DOHH2 (cell line): ENCODE data around the gene CRLF1.

Source experiments
- H3F3A ChIP-seq: fragments of 200-600 bp; sonication (generic), shearing (Covaris generic); 2 replicates; pipeline ENCODE4 v1.6.0; 2016; ENCODE audit warnings: antibody characterized with exemption, mild to moderate bottlenecking; ENCODE audit not compliant: control insufficient read depth, insufficient read depth
- H3K27ac ChIP-seq: fragments of 200-600 bp; sonication (generic); 2 replicates; pipeline ENCODE4 v1.5.1; 2014; ENCODE audit warnings: low read depth, mild to moderate bottlenecking, low read length, moderate library complexity
- H3K27me3 ChIP-seq: fragments of 200-600 bp; sonication (generic); 2 replicates; pipeline ENCODE4 v1.6.1; 2014; ENCODE audit warnings: mild to moderate bottlenecking, low read length, mixed read lengths; ENCODE audit not compliant: control insufficient read depth
- H3K36me3 ChIP-seq: fragments of 200-600 bp; sonication (generic); 2 replicates; pipeline ENCODE4 v1.6.1; 2014; ENCODE audit warnings: mild to moderate bottlenecking, low read length, moderate library complexity, mixed read lengths; ENCODE audit not compliant: control insufficient read depth
- H3K4me1 ChIP-seq: fragments of 200-600 bp; sonication (generic); 2 replicates; pipeline ENCODE4 v1.6.1; 2014; ENCODE audit warnings: mild to moderate bottlenecking, low read length, mixed read lengths; ENCODE audit not compliant: control insufficient read depth
- H3K4me2 ChIP-seq: fragments of 200-600 bp; sonication (generic); 2 replicates; pipeline ENCODE4 v1.6.0; 2014; ENCODE audit warnings: mild to moderate bottlenecking, low read length, moderate library complexity
- H3K4me3 ChIP-seq: fragments of 200-600 bp; sonication (generic); 2 replicates; pipeline ENCODE4 v1.5.1; 2014; ENCODE audit warnings: mild to moderate bottlenecking, low read length, mixed read lengths
- H3K79me2 ChIP-seq: fragments of 200-600 bp; sonication (generic); 2 replicates; pipeline ENCODE4 v1.6.1; 2014; ENCODE audit warnings: mild to moderate bottlenecking, low read length, mixed read lengths; ENCODE audit not compliant: control insufficient read depth
- H3K9me2 ChIP-seq: fragments of 200-600 bp; sonication (generic); replicated peaks from 2 replicates; pipeline ENCODE4 v1.6.1; 2014; ENCODE audit warnings: mild to moderate bottlenecking, low read length, mixed read lengths; ENCODE audit not compliant: control insufficient read depth
- H3K9me3 ChIP-seq: fragments of 200-600 bp; sonication (generic); 2 replicates; pipeline ENCODE4 v1.6.1; 2014; ENCODE audit warnings: antibody characterized with exemption, low read length, mixed read lengths; ENCODE audit not compliant: control insufficient read depth, insufficient read depth
- H4K20me1 ChIP-seq: fragments of 200-600 bp; sonication (generic); 2 replicates; pipeline ENCODE4 v1.6.0; 2014; ENCODE audit warnings: low read depth, mild to moderate bottlenecking, antibody characterized with exemption, low read length, moderate library complexity; ENCODE audit not compliant: control insufficient read depth, insufficient read depth
- CTCF ChIP-seq: fragments of 200-600 bp; sonication (generic); IDR thresholded peaks from one replicate; pipeline ENCODE4 v1.5.1; 2014; ENCODE audit warnings: antibody characterized with exemption, mild to moderate bottlenecking, low read depth, low read length; ENCODE audit not compliant: poor library complexity, severe bottlenecking
- EZH2phosphoT487 ChIP-seq: fragments of 200-600 bp; sonication (generic); IDR thresholded peaks from 2 replicates; pipeline ENCODE4 v1.6.1; 2017; ENCODE audit warnings: borderline replicate concordance, mild to moderate bottlenecking, antibody characterized with exemption, low read length, moderate library complexity, mixed read lengths

Gene CRLF1

GRCh38 chr19:18610245-18610555 is 3.6 kb upstream of the CRLF1 start:
- Histone ChIP-seq H3K4me2 (no peak overlapping the region), H3K9me2 (no peaks in the 10 kb centered on the region), H3K27ac (no peak overlapping the region), H4K20me1 (no peaks in the 10 kb centered on the region), H3K79me2 (no peaks in the 10 kb centered on the region), H3K27me3 (peaks cover 89% of the 10 kb centered on the region), H3K4me3 (no peak overlapping the region), H3K4me1 (peaks cover 21% of the 10 kb centered on the region), H3K36me3 (no peaks in the 10 kb centered on the region), H3K9me3 (no peaks in the 10 kb centered on the region), H3F3A (no peaks in the 10 kb centered on the region)
- TF ChIP-seq CTCF (no peak), EZH2phosphoT487 (no peak)

GRCh38 chr19:18609717-18610051 is 3.1 kb upstream of the CRLF1 start:
- TF ChIP-seq CTCF, result no peak
- TF ChIP-seq EZH2phosphoT487, result no peak
- no peak overlapping the region for H3K4me2 ChIP-seq
- H3K4me3 ChIP-seq, result no peak overlapping the region
- peaks cover 92% of the 10 kb centered on the region for H3K27me3 ChIP-seq
- no peaks in the 10 kb centered on the region for H3K36me3 ChIP-seq
- no peaks in the 10 kb centered on the region for H3K9me3 ChIP-seq
- H4K20me1 ChIP-seq, result no peaks in the 10 kb centered on the region
- H3K4me1 ChIP-seq, result peaks cover 21% of the 10 kb centered on the region
- H3F3A ChIP-seq, result no peaks in the 10 kb centered on the region
- no peaks in the 10 kb centered on the region for H3K9me2 ChIP-seq
- H3K79me2 ChIP-seq, result no peaks in the 10 kb centered on the region
- no peak overlapping the region for H3K27ac ChIP-seq

- Histone ChIP-seq H3K9me3 (no peaks in the 10 kb centered on the region), H3K79me2 (no peaks in the 10 kb centered on the region), H3K4me3 (no peak overlapping the region), H3K36me3 (no peaks in the 10 kb centered on the region), H3K27me3 (peaks cover 92% of the 10 kb centered on the region), H3K9me2 (no peaks in the 10 kb centered on the region), H3K4me1 (peaks cover 21% of the 10 kb centered on the region), H3F3A (no peaks in the 10 kb centered on the region), H3K4me2 (no peak overlapping the region), H3K27ac (no peak overlapping the region), H4K20me1 (no peaks in the 10 kb centered on the region)
- TF ChIP-seq EZH2phosphoT487, result no peak
- TF ChIP-seq CTCF, result no peak
These were observed 2.5 kb upstream of the CRLF1 start for GRCh38 chr19:18608805-18609716.
